Esophagus squamous epithelium (tissue), 5 donors: ENCODE results near the gene PEX7. TPM values are rescaled to one million over a fixed set of nuclear protein-coding genes. Genes with fewer than 3 reads are reported as not detected.

ENCODE experiments used
- DNase-seq: peaks from one replicate; lab custom pipeline; 2025; lab: John Stamatoyannopoulos, UW
- H3K27ac ChIP-seq, 4 donors: fragments of 200-600 bp; sonication (generic); one replicate each; pipeline ENCODE4 v1.5.1; 2016 to 2019; ENCODE audit warnings: mild to moderate bottlenecking in 1 of 4
- H3K27me3 ChIP-seq, 4 donors: fragments of 200-600 bp; sonication (generic); 1 replicate in 3 of 4; 2 replicates in 1 of 4; pipeline versions ENCODE4 v1.5.1 to v1.6.0; 2017 to 2021; ENCODE audit warnings: antibody characterized with exemption in 1 of 4
- H3K36me3 ChIP-seq, 3 donors: fragments of 200-600 bp; sonication (generic); one replicate each; pipeline ENCODE4 v1.5.1; 2016 to 2019
- H3K4me1 ChIP-seq, 3 donors: fragments of 200-600 bp; sonication (generic); one replicate each; pipeline ENCODE4 v1.5.1; 2017 to 2019
- H3K4me3 ChIP-seq, 4 donors: fragments of 200-600 bp; sonication (generic); 1 replicate in 3 of 4; 2 replicates in 1 of 4; pipeline ENCODE4 v1.5.1; 2016 to 2019; ENCODE audit warnings: mild to moderate bottlenecking in 2 of 4, moderate library complexity in 1 of 4
- H3K9me3 ChIP-seq, 3 donors: fragments of 200-600 bp; sonication (generic); one replicate each; pipeline ENCODE4 v1.5.1; 2016 to 2019
- CTCF ChIP-seq, 6 experiments: fragments of 450-650 bp in 4 of 6; fragments of 200-600 bp in 2 of 6; sonication (generic) in 2 of 6; IDR thresholded peaks; one replicate each; pipeline ENCODE4 v1.5.1; 2016 to 2019; ENCODE audit warnings: antibody characterized with exemption in 6 of 6, mild to moderate bottlenecking in 4 of 6, moderate library complexity in 4 of 6
- POLR2A ChIP-seq, 4 donors: fragments of 450-650 bp; IDR thresholded peaks; one replicate each; pipeline ENCODE4 v1.6.1; 2017; ENCODE audit warnings: antibody characterized with exemption in 4 of 4, mild to moderate bottlenecking in 4 of 4, moderate library complexity in 3 of 4
- WGBS, 2 donors: methylation state at CpG; one replicate each; pipeline ENCODE4 v1.1.5; 2018; 5-methylcytosine and 5-hydroxymethylcytosine counted together
- intact Hi-C: fragments of 100-400 bp; cut with DNase I; formaldehyde crosslinking; loops from one replicate; pipeline ENCODE4 v1.15.0; 2022
- total RNA-seq, 4 donors: library from RNA; depleted of rRNA; stranded (reverse); fragments of >200 nt; gene quantifications; one replicate each; pipeline ENCODE4 v1.1.0, GENCODE V29; 2016
- donor health status: DM: yes; HTN: yes; CAD: no.

PEX7 gene
- total RNA-seq, 4 donors from 2014 or later: 5.4 to 14.2 (median 11.8) TPM

- Histone ChIP-seq H3K4me1 (peaks cover 27 to 40% (median 35%) of the 10 kb centered on the region in 3 donors), H3K27me3 (peaks cover 25 to 74% (median 29%) of the 10 kb centered on the region in 4 donors), H3K27ac (no peak overlapping the region), H3K9me3 (no peaks in the 10 kb centered on the region), H3K36me3 (no peaks in the 10 kb centered on the region), H3K4me3 (peak overlapping the region; percentile 36 to 69 (median 48))
- TF ChIP-seq POLR2A (IDR thresholded peaks at IDR 0.05) (no peak), CTCF (IDR thresholded peaks at IDR 0.05) (no peak)
- intact Hi-C loops: no loop called here
- 2% methylated on average over 9 of the region's 29 CpGs; no CpG with 5 or more reads in 1 of the 2 donors for WGBS, 2 donors
- DNase-seq: no peak
Measured at GRCh38 chr6:136922685-136923006, 100.3 kb downstream of the PEX7 start.

DNA sequence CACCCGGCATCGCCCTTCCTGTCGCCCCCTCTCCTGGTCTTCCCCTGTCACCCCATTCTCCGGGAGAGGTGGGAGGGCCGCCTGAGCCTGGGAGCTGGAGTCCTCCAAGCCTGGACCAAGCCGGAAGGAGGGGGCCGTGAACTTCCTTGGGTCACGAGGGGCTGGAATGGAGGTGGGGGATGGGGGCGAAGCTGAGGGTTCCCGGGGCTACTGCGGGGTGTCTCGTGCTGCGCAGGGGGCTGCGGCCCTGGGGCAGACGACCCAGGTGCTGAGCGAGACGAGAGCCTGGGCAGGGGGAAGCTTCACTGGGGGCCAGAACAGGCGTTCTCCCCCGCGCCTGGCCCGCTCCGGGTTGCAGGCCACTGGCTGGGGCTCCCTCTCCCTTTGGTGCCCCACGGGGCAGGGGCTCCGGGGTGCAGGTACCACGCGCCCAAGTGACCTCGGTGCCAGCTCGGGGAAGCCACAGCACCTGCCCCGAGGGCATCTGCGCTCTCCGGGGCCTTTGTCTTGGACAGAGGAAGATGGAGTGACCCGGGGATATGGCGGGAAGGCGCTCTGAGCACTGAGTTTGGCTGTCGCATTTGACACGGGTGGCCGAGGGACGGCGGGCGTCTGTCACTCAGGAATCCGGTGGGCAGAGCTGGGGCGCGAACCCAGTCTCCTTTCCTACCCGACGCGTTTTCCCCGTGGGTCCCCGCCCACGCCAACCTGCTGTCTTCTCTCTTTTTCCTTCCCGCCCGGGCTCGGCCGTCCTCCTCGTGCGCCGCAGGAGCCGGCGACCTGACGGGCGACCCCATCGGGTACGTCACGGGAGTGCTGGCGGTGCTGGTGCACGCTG lies 100.9 kb downstream of the PEX7 start:
- H3K36me3 ChIP-seq: no peaks in the 10 kb centered on the region
- TF ChIP-seq POLR2A (IDR thresholded peaks at IDR 0.05) (no peak), CTCF (IDR thresholded peaks at IDR 0.05) (no peak)
- no peak for DNase-seq
- WGBS, 2 donors: 8% methylated on average over 19 of the region's 65 CpGs; no CpG with 5 or more reads in 1 of the 2 donors
- peaks cover 27 to 40% (median 35%) of the 10 kb centered on the region in 3 donors for H3K4me1 ChIP-seq
- intact Hi-C loops: no loop called here
- peak overlapping the region in 2 of 4 donors; percentile 56 to 69 for H3K4me3 ChIP-seq
- H3K27me3 ChIP-seq: peaks cover 25 to 70% (median 29%) of the 10 kb centered on the region in 4 donors
- H3K27ac ChIP-seq: no peak overlapping the region
- H3K9me3 ChIP-seq: no peaks in the 10 kb centered on the region

DNA sequence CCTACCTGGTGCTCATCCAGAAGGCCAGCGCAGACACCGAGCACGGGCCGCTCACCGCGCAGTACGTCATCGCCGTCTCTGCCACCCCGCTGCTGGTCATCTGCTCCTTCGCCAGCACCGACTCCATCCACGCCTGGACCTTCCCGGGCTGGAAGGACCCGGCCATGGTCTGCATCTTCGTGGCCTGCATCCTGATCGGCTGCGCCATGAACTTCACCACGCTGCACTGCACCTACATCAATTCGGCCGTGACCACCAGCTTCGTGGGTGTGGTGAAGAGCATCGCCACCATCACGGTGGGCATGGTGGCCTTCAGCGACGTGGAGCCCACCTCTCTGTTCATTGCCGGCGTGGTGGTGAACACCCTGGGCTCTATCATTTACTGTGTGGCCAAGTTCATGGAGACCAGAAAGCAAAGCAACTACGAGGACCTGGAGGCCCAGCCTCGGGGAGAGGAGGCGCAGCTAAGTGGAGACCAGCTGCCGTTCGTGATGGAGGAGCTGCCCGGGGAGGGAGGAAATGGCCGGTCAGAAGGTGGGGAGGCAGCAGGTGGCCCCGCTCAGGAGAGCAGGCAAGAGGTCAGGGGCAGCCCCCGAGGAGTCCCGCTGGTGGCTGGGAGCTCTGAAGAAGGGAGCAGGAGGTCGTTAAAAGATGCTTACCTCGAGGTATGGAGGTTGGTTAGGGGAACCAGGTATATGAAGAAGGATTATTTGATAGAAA lies 101.7 kb downstream of the PEX7 start:
- intact Hi-C loops: no loop called here
- TF ChIP-seq CTCF (IDR thresholded peaks at IDR 0.05) (no peak), POLR2A (IDR thresholded peaks at IDR 0.05) (no peak)
- peaks cover 25 to 62% (median 29%) of the 10 kb centered on the region in 4 donors for H3K27me3 ChIP-seq
- H3K4me1 ChIP-seq: peaks cover 27 to 40% (median 35%) of the 10 kb centered on the region in 3 donors
- no peaks in the 10 kb centered on the region for H3K36me3 ChIP-seq
- no peak overlapping the region for H3K27ac ChIP-seq
- DNase-seq: no peak
- 67 to 81% methylated on average over 11 to 19 of the region's 40 CpGs for WGBS, 2 donors
- no peaks in the 10 kb centered on the region for H3K9me3 ChIP-seq
- no peak overlapping the region for H3K4me3 ChIP-seq

DNA sequence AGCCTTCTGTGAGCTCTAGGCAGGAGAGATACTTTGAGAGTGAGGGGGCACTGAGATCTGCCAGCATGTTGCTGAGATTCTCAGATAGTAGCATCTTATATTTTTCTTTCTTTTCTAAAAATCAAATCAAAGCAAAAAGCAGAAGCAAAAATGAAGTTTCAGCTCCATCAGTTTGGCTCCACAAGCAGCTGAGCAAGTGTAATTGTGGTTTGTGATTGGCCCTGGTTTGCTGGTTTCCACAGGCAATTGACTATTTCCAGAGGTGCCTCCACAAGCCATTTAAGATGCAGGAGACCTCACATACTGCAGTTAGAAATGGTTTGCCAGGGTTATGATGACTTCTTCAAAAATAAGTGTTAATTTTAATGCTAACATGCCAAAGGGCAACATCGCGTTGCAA lies 104.0 kb downstream of the PEX7 start:
- intact Hi-C loops: no loop called here
- no peak for DNase-seq
- WGBS, 2 donors: 70 to 100% methylated on average over 2 of the region's 2 CpGs

More for the DNA sequence above, 104.0 kb downstream of the PEX7 start:
- H3K27me3 ChIP-seq: peaks cover 15 to 50% (median 19%) of the 10 kb centered on the region in 4 donors
- H3K36me3 ChIP-seq: no peaks in the 10 kb centered on the region
- H3K4me1 ChIP-seq: peaks cover 15 to 24% (median 24%) of the 10 kb centered on the region in 3 donors
- no peak overlapping the region for H3K27ac ChIP-seq
- no peak overlapping the region for H3K4me3 ChIP-seq
- no peaks in the 10 kb centered on the region for H3K9me3 ChIP-seq
- TF ChIP-seq CTCF (IDR thresholded peaks at IDR 0.05) (no peak), POLR2A (IDR thresholded peaks at IDR 0.05) (no peak)
